Endothelial cell of umbilical vein (primary cell): ENCODE results near the gene H1-8. TPM values are rescaled to one million over a fixed set of nuclear protein-coding genes. Genes with fewer than 3 reads are reported as not detected.

Source experiments
- BruUV-seq: library from RNA; stranded (reverse); fragments of 400-500 nt; replicated peaks from 2 replicates; lab custom pipeline; 2021; lab: Mats Ljungman, UMichigan
- CTCF ChIA-PET: fragments of 300-600, 350-600 bp; sonication (Branson Sonifier 250); formaldehyde crosslinking; loops from one replicate; lab custom pipeline; 2021; ENCODE audit warnings: antibody characterized with exemption, inconsistent platforms; lab: Charles Lee
- POLR2A ChIA-PET: fragments of 300-600, 350-600 bp; sonication (Branson Sonifier 250); formaldehyde crosslinking; loops from one replicate; lab custom pipeline; 2021; ENCODE audit warnings: antibody characterized with exemption, inconsistent platforms; lab: Charles Lee
- DNase-seq: peaks from one replicate; pipeline ENCODE4 v3.0.0-alpha.2; 2011; ENCODE audit warnings: low read depth, low spot score
- FAIRE-seq: peaks from 2 replicates; lab custom pipeline; 2011; peaks lifted over from hg19 to GRCh38; lab: Jason Lieb, UNC
- H2AFZ ChIP-seq: 2 replicates; pipeline ENCODE4 v1.6.0; 2012; ENCODE audit warnings: low read depth, low read length, control low read depth, inconsistent platforms
- H3K27ac ChIP-seq: 2 replicates; pipeline ENCODE4 v1.5.1; 2011; ENCODE audit warnings: low read depth, mild to moderate bottlenecking, control low read depth, low read length, moderate library complexity; ENCODE audit not compliant: insufficient read depth
- H3K27me3 ChIP-seq, 2 experiments: 2 replicates each; pipeline versions ENCODE4 v1.6.0 to v1.6.1; 2011; ENCODE audit warnings: low read length in 2 of 2, mixed read lengths in 1 of 2; ENCODE audit not compliant: control insufficient read depth in 2 of 2, insufficient read depth in 2 of 2
- H3K36me3 ChIP-seq, 2 experiments: 2 replicates in 1 of 2; 3 replicates in 1 of 2; pipeline ENCODE4 v1.5.1; 2011; ENCODE audit warnings: low read length in 2 of 2, mild to moderate bottlenecking in 1 of 2, moderate library complexity in 1 of 2; ENCODE audit not compliant: control insufficient read depth in 2 of 2, insufficient read depth in 2 of 2; ENCODE audit errors: extremely low read depth in 1 of 2
- H3K4me1 ChIP-seq: 3 replicates; pipeline ENCODE4 v1.5.1; 2011; ENCODE audit warnings: mild to moderate bottlenecking, low read length; ENCODE audit not compliant: control insufficient read depth, insufficient read depth; ENCODE audit errors: extremely low read depth
- H3K4me2 ChIP-seq: 2 replicates; pipeline ENCODE4 v1.6.1; 2011; ENCODE audit warnings: low read length, control low read depth, mixed read lengths; ENCODE audit not compliant: insufficient read depth
- H3K4me3 ChIP-seq, 3 experiments: fragments of 200-600 bp in 1 of 3; sonication (generic), shearing (Covaris generic) in 1 of 3; replicated peaks in 1 of 3; 2 replicates each; pipeline ENCODE4 v1.5.1; 2011 to 2016; ENCODE audit warnings: control low read depth in 3 of 3, low read length in 3 of 3, mild to moderate bottlenecking in 2 of 3, inconsistent platforms in 1 of 3, low read depth in 1 of 3, moderate library complexity in 1 of 3; ENCODE audit not compliant: insufficient read depth in 1 of 3
- H3K79me2 ChIP-seq: 2 replicates; pipeline ENCODE4 v1.6.0; 2012; ENCODE audit warnings: low read length, inconsistent platforms; ENCODE audit not compliant: control insufficient read depth, insufficient read depth
- H3K9ac ChIP-seq: replicated peaks from 2 replicates; pipeline ENCODE3; 2011; ENCODE audit warnings: low read length, control low read depth; ENCODE audit not compliant: insufficient read depth; ENCODE audit errors: extremely low read depth
- H3K9me1 ChIP-seq: replicated peaks from 3 replicates; pipeline ENCODE4 v1.6.0; 2011; ENCODE audit warnings: mild to moderate bottlenecking, low read length; ENCODE audit not compliant: control insufficient read depth, insufficient read depth; ENCODE audit errors: extremely low read depth
- H3K9me3 ChIP-seq: replicated peaks from 2 replicates; pipeline ENCODE4 v1.5.1; 2012; ENCODE audit warnings: low read length, inconsistent platforms; ENCODE audit not compliant: control insufficient read depth, insufficient read depth
- H4K20me1 ChIP-seq: replicated peaks from 2 replicates; pipeline ENCODE3; 2011; ENCODE audit warnings: mild to moderate bottlenecking, low read length; ENCODE audit not compliant: control insufficient read depth, insufficient read depth; ENCODE audit errors: extremely low read depth
- EZH2 ChIP-seq: IDR thresholded peaks from 2 replicates; pipeline ENCODE4 v1.6.1; 2012; ENCODE audit warnings: borderline replicate concordance, low read depth, mild to moderate bottlenecking, moderate library complexity, low read length, inconsistent platforms; ENCODE audit not compliant: severe bottlenecking
- FOS ChIP-seq: IDR thresholded peaks from 2 replicates; pipeline ENCODE4 v1.6.1; 2011; ENCODE audit warnings: mild to moderate bottlenecking, low read length, moderate library complexity, borderline replicate concordance; ENCODE audit not compliant: insufficient read depth
- GATA2 ChIP-seq: IDR thresholded peaks from 2 replicates; pipeline ENCODE4 v1.7.0; 2011; ENCODE audit warnings: low read depth, mild to moderate bottlenecking, moderate library complexity, mixed read lengths, low read length; ENCODE audit not compliant: insufficient read length, insufficient read depth
- JUN ChIP-seq: IDR thresholded peaks from 2 replicates; pipeline ENCODE4 v1.6.1; 2011; ENCODE audit warnings: borderline replicate concordance, low read depth; ENCODE audit not compliant: insufficient read length, insufficient read depth
- MYC ChIP-seq: IDR thresholded peaks from one replicate; pipeline ENCODE4 v1.6.1; 2011; ENCODE audit warnings: mild to moderate bottlenecking, low read depth, low read length
- POLR2A ChIP-seq: IDR thresholded peaks from 2 replicates; pipeline ENCODE4 v1.6.1; 2012; ENCODE audit warnings: low read depth, mild to moderate bottlenecking, control low read depth, low read length
- POLR2AphosphoS5 ChIP-seq: IDR thresholded peaks from 2 replicates; pipeline ENCODE4 v1.6.1; 2012; ENCODE audit warnings: low read depth, mild to moderate bottlenecking, control low read depth, low read length, moderate library complexity; ENCODE audit not compliant: insufficient read depth
- dilution Hi-C: fragments of 300-500 bp; cut with MboI; formaldehyde crosslinking; loops from one replicate; pipeline ENCODE4 v1.15.0; 2019; ENCODE audit warnings: low sequenced_read_pairs; ENCODE audit not compliant: extremely low pct_ligation_motif_present
- intact Hi-C: fragments of 100-400 bp; cut with micrococcal nuclease; formaldehyde crosslinking; loops from one replicate; pipeline ENCODE4 v1.10.0; 2022
- polyA plus RNA-seq, 4 experiments: library from polyadenylated mRNA; depleted of rRNA in 3 of 4; stranded (reverse) in 3 of 4; unstranded in 1 of 4; fragments of >200 nt; gene quantifications; 2 replicates each; pipeline versions ENCODE4 v1.2.1 to v1.2.3, GENCODE V29; 2011 to 2012; ENCODE audit warnings: missing spikeins in 1 of 4
- total RNA-seq: library from RNA; stranded (reverse); gene quantifications from 2 replicates; pipeline ENCODE4 v1.2.3, GENCODE V29; 2021
- TF ChIP-seq, protein P1 (sequence below): IDR thresholded peaks from 2 replicates; pipeline ENCODE4 v1.6.1; 2011; ENCODE audit not compliant: insufficient read depth, insufficient read length
- TF ChIP-seq, protein P2 (sequence below), 2 donors: IDR thresholded peaks; 1 replicate in 1 of 2; 2 replicates in 1 of 2; pipeline ENCODE4 v1.5.1; 2011; ENCODE audit warnings: low read length in 2 of 2, mild to moderate bottlenecking in 2 of 2, moderate library complexity in 2 of 2, control low read depth in 1 of 2, inconsistent platforms in 1 of 2, low read depth in 1 of 2; ENCODE audit not compliant: insufficient read depth in 1 of 2; ENCODE audit errors: extremely low read depth in 1 of 2

The H1-8 gene
- total and polyA plus RNA-seq, 2 donors (not counting 3 experiments of a cell fraction or from before 2014, with no cell fraction given): not detected

DNA sequence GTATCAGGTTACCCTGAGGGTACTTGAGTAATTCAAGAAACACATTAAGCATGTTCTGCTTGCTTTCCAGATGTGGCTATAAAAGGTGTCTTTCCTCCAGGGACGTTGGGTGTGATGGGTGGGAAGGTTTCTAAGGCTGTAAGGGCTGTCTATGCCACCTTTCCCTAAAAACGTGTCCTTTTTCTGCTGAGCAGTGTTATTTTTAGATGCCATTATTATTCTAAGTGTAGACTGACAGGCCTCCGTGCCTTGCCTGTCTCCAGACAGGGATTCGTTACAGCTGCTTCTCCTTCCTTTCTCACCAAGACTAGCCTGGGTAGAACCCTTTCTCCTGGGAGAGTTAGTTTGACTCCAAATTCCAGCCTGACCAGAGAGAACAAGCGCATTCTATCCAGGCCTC lies 41.3 kb upstream of the H1-8 start:
- TF ChIP-seq POLR2AphosphoS5 (no peak), GATA2 (no peak), POLR2A (no peak), MYC (no peak), FOS (no peak), EZH2 (no peak), JUN (no peak)
- TF ChIP-seq, protein P1, sequence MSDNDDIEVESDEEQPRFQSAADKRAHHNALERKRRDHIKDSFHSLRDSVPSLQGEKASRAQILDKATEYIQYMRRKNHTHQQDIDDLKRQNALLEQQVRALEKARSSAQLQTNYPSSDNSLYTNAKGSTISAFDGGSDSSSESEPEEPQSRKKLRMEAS: no peak
- TF ChIP-seq, protein P2, sequence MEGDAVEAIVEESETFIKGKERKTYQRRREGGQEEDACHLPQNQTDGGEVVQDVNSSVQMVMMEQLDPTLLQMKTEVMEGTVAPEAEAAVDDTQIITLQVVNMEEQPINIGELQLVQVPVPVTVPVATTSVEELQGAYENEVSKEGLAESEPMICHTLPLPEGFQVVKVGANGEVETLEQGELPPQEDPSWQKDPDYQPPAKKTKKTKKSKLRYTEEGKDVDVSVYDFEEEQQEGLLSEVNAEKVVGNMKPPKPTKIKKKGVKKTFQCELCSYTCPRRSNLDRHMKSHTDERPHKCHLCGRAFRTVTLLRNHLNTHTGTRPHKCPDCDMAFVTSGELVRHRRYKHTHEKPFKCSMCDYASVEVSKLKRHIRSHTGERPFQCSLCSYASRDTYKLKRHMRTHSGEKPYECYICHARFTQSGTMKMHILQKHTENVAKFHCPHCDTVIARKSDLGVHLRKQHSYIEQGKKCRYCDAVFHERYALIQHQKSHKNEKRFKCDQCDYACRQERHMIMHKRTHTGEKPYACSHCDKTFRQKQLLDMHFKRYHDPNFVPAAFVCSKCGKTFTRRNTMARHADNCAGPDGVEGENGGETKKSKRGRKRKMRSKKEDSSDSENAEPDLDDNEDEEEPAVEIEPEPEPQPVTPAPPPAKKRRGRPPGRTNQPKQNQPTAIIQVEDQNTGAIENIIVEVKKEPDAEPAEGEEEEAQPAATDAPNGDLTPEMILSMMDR (IDR thresholded peaks at IDR 0.05; ENCODE audit: extremely low read depth in 1 of 2, insufficient read depth in 1 of 2, low read depth in 1 of 2, low read length in 2 of 2): no peak
- Histone ChIP-seq H3K9me1 (no peaks in the 10 kb centered on the region), H3K27ac (no peak overlapping the region), H3K4me3 (no peak overlapping the region), H3K4me1 (peaks cover 34% of the 10 kb centered on the region), H3K9ac (no peak overlapping the region), H3K36me3 (peaks cover 0 to 7% of the 10 kb centered on the region in 2 experiments), H2AFZ (no peak overlapping the region), H3K9me3 (no peaks in the 10 kb centered on the region), H3K27me3 (no peaks in the 10 kb centered on the region), H3K4me2 (no peak overlapping the region), H4K20me1 (no peaks in the 10 kb centered on the region), H3K79me2 (no peaks in the 10 kb centered on the region)
- ChIA-PET CTCF (interaction anchor here (1.2 to 1.6 kb wide), 3 partner anchors 10 to 19 kb away, joined by 3 to 5 read pairs (median 3); no protein-coding TSS in a partner anchor), POLR2A (no interaction called here)
- intact Hi-C loops: no loop called here
- dilution Hi-C loops: no loop called here
- FAIRE-seq (no peak), DNase-seq (no peak)
- no TSS peak for BruUV-seq
